Muscle layer of duodenum (tissue), 2 donors: ENCODE data around the gene SLC12A7.
"Not testable (repeated sequence)": the region's sequence is repeated elsewhere in the genome, so short reads cannot be mapped to it uniquely, and the experiment has no call there.

Experiments
- H3K27ac ChIP-seq: one replicate; pipeline ENCODE4 v1.7.0; 2013; ENCODE audit warnings: mild to moderate bottlenecking, low read length
- H3K27me3 ChIP-seq: one replicate; pipeline ENCODE4 v1.7.0; 2013; ENCODE audit warnings: low read depth, mild to moderate bottlenecking, control low read depth, low read length
- H3K36me3 ChIP-seq, 2 donors: one replicate each; pipeline ENCODE4 v1.7.0; 2013; ENCODE audit warnings: low read length in 2 of 2, control low read depth in 1 of 2, mild to moderate bottlenecking in 1 of 2; ENCODE audit not compliant: insufficient read depth in 2 of 2, control insufficient read depth in 1 of 2
- H3K4me1 ChIP-seq, 2 donors: one replicate each; pipeline ENCODE4 v1.7.0; 2013; ENCODE audit warnings: low read length in 2 of 2, mild to moderate bottlenecking in 2 of 2, control low read depth in 1 of 2, moderate library complexity in 1 of 2; ENCODE audit not compliant: insufficient read depth in 2 of 2, control insufficient read depth in 1 of 2
- H3K4me3 ChIP-seq, 2 donors: one replicate each; pipeline ENCODE4 v1.7.0; 2013; ENCODE audit warnings: low read length in 2 of 2, low read depth in 1 of 2, mild to moderate bottlenecking in 1 of 2
- H3K9me3 ChIP-seq, 2 donors: one replicate each; pipeline ENCODE4 v1.7.0; 2013; ENCODE audit warnings: low read length in 2 of 2, control low read depth in 1 of 2, mild to moderate bottlenecking in 1 of 2; ENCODE audit not compliant: control insufficient read depth in 1 of 2
- donor health status: healthy.

SLC12A7 gene

DNA sequence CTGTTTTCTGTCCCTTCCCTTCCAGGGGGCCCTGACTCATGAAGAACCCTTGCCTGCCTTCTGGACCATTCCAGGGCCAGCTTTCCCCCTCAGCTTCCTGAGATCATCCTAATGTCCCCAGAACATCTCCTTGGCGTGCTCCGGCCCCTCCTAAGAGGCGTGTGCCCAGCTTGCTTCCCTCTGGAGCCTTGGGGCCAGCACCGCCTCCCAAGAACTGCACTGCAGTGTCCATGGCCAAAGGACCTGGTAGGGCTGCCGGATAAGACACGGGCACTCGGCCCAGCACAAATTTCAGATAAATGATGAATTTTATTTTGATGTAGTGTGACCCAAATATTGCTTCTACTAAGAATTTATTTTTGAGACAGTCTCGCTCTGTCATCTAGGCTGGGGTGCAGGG lies 20.7 kb upstream of the SLC12A7 start:
- Histone ChIP-seq H3K4me3 (no peak overlapping the region), H3K9me3 (no peaks in the 10 kb centered on the region), H3K4me1 (peaks cover 4 to 11% of the 10 kb centered on the region in 2 donors), H3K27ac (no peak overlapping the region), H3K27me3 (no peaks in the 10 kb centered on the region), H3K36me3 (no peaks in the 10 kb centered on the region)

DNA sequence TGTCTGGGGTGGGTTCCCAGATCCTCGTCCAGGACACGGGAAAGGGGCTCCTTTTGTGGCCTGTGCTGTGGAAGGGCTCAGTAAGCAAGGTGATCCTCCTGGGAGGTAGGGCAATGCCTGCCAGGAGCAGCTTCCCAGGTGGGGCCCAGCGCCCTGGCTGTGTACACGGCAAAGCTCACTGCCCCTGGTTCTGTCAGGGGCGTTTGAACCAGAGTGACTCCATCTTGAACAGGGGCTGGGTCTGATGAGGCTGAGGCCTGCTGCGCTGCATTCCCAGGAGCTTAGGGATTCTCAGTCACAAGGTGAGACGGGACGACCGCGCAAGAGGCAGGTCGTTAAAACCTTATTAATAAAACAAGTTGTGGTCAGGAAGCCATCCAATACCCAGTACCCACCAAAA lies 19.9 kb upstream of the SLC12A7 start:
- no peaks in the 10 kb centered on the region for H3K27me3 ChIP-seq
- H3K4me1 ChIP-seq = peaks cover 4 to 11% of the 10 kb centered on the region in 2 donors
- H3K27ac ChIP-seq = no peak overlapping the region
- no peaks in the 10 kb centered on the region for H3K36me3 ChIP-seq
- no peaks in the 10 kb centered on the region for H3K9me3 ChIP-seq
- H3K4me3 ChIP-seq = no peak overlapping the region

GRCh38 chr5:1131191-1131621 lies 19.3 kb upstream of the SLC12A7 start:
- Histone ChIP-seq H3K27ac (peak overlapping the region; percentile 60), H3K4me1 (peaks cover 4 to 11% of the 10 kb centered on the region in 2 donors), H3K27me3 (no peaks in the 10 kb centered on the region), H3K4me3 (no peak overlapping the region), H3K9me3 (no peaks in the 10 kb centered on the region), H3K36me3 (no peaks in the 10 kb centered on the region)

GRCh38 chr5:1130218-1130946 lies 18.5 kb upstream of the SLC12A7 start:
- H3K4me3 ChIP-seq = no peak overlapping the region
- H3K9me3 ChIP-seq = no peaks in the 10 kb centered on the region
- peaks cover 4 to 11% of the 10 kb centered on the region in 2 donors for H3K4me1 ChIP-seq
- peak overlapping the region; percentile 60 for H3K27ac ChIP-seq
- H3K27me3 ChIP-seq = no peaks in the 10 kb centered on the region
- no peaks in the 10 kb centered on the region for H3K36me3 ChIP-seq

GRCh38 chr5:1129711-1130055 lies 17.8 kb upstream of the SLC12A7 start:
- H3K4me1 ChIP-seq = peaks cover 4 to 11% of the 10 kb centered on the region in 2 donors
- no peaks in the 10 kb centered on the region for H3K36me3 ChIP-seq
- H3K27me3 ChIP-seq = no peaks in the 10 kb centered on the region
- no peaks in the 10 kb centered on the region for H3K9me3 ChIP-seq
- H3K4me3 ChIP-seq = no peak overlapping the region
- no peak overlapping the region for H3K27ac ChIP-seq

DNA sequence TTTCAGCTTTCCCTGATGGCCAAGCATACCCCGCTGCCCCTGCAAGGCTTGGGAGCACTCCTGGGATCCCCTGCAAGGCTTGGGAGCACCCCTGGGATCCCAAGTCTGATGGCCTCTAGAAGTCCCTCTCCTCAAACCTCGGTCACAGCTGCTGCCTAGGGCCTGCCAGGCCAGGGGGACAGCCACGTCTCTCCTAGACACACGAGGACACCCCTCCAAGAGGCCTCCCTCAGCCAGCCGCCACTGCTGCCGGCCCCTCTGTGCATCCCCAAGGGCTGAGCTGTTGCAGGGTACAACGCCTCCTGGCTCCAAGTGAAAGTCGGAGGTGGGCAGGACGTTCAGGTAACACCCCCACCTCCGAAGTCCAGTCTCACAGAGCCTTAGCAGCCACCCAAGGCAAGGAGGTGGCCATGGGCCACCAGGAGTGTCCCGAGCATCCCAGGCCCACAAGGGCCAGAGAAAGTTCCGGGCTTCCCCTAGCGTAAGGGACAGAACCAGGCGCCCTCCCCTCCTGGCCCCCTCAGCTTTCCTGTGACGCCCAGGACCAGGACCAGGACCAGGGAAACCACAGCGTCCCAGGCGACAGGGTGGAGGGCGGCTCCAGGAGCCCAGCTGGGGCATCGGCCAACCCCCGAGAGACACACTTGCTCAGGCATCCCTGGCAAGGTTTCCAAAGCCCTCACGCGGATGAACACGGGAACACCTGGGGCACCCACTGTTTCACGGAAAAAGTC lies 17.3 kb upstream of the SLC12A7 start:
- Histone ChIP-seq H3K27me3 (no peaks in the 10 kb centered on the region), H3K27ac (no peak overlapping the region), H3K4me1 (peaks cover 4 to 11% of the 10 kb centered on the region in 2 donors), H3K9me3 (no peaks in the 10 kb centered on the region), H3K4me3 (no peak overlapping the region), H3K36me3 (no peaks in the 10 kb centered on the region)

DNA sequence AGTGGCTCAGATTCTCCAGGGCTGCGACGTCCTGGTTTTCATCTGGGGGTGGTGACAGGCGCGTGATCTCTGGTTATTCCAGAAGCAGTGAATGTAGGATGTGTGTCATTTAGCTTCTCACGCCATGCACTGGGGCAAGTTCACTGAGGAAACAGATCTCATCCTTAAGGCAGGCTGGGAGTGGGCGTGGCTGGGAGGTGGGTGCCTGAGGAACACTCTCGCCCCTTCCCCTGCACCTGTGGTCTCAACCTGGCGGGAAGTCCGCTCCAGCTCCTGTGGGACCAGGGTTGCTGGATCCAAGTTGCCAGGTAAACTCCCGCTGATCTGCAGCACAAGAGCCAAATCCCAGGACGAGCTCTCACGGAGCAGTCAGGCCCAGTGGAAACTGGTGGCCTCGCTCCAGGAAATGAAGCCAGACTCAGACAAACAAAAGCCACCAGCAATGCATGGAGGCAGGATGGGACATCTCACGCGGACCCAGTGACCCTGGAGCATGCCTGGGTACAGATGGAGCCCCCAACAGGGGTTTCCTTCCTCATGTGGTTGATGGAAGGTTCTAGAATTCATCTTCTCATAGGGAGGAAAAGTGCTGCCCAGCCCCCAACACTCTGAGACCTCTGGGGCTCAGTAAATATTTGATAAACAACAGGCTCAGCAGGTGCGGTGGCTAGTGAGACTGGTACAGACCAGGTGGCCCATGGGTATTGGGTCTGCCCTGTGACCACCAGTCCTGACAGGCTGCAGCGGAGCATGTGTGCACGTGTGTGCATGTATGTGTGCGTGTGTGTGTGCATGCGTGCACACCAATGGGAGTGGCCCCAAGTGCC lies 16.3 kb upstream of the SLC12A7 start:
- Histone ChIP-seq H3K4me1 (peaks cover 4 to 15% of the 10 kb centered on the region in 2 donors), H3K27ac (no peak overlapping the region), H3K9me3 (no peaks in the 10 kb centered on the region), H3K36me3 (no peaks in the 10 kb centered on the region), H3K4me3 (no peak overlapping the region), H3K27me3 (no peaks in the 10 kb centered on the region)

DNA sequence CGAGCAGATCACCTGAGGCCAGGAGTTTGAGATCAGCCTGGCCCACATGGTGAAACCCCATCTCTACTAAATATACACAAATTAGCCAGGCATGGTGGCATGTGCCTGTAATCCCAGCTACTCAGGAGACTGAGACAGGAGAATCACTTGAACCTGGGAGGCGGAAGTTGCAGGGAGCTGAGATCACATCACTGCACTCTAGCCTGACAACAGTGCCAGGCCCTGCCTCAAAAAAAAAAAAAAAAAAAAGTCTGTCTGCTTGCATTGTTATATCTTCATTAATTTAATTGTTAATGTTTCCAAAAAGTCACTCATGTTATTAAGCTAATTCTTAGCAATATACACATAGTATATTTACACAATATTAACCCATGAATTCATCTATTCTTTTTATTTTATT lies 13.8 kb upstream of the SLC12A7 start:
- not testable (repeated sequence) for H3K36me3 ChIP-seq

GRCh38 chr5:1125030-1125357 lies 13.1 kb upstream of the SLC12A7 start:
- Histone ChIP-seq H3K27me3 (no peaks in the 10 kb centered on the region), H3K4me1 (peaks cover 4 to 15% of the 10 kb centered on the region in 2 donors), H3K27ac (peak overlapping the region; percentile 14), H3K4me3 (no peak overlapping the region), H3K9me3 (no peaks in the 10 kb centered on the region), H3K36me3 (no peaks in the 10 kb centered on the region)

More for the DNA sequence above, 13.8 kb upstream of the SLC12A7 start:
- H3K4me1 ChIP-seq = peaks cover 4 to 15% of the 10 kb centered on the region in 2 donors
- H3K4me3 ChIP-seq, H3K27ac ChIP-seq, H3K27me3 ChIP-seq, H3K9me3 ChIP-seq: not testable (repeated sequence)

- H3K36me3 ChIP-seq = no peaks in the 10 kb centered on the region
- no peak overlapping the region for H3K27ac ChIP-seq
- H3K27me3 ChIP-seq = no peaks in the 10 kb centered on the region
- no peaks in the 10 kb centered on the region for H3K9me3 ChIP-seq
- H3K4me1 ChIP-seq = peaks cover 4 to 15% of the 10 kb centered on the region in 2 donors
- H3K4me3 ChIP-seq = no peak overlapping the region
Measured at GRCh38 chr5:1124205-1125029, 12.6 kb upstream of the SLC12A7 start.
